ENCODE measurements around the gene BBOF1. TPM values are rescaled to one million over a fixed set of nuclear protein-coding genes. Genes with fewer than 3 reads are reported as not detected.

The BBOF1 gene
- total RNA-seq, 1 donor from 2014 or later = 2.0 TPM

- Histone ChIP-seq H3K79me2 (ENCODE audit: low read depth) (peaks cover 74% of the 10 kb centered on the region), H3K27me3 (no peaks in the 10 kb centered on the region), H4K20me1 (ENCODE audit: low read depth) (no peaks in the 10 kb centered on the region), H3K9me3 (ENCODE audit: low read depth) (no peaks in the 10 kb centered on the region), H3F3A (ENCODE audit: low read depth) (peaks cover 16% of the 10 kb centered on the region), H3K4me1 (peaks cover 20% of the 10 kb centered on the region), H3K36me3 (no peaks in the 10 kb centered on the region), H3K4me2 (peak overlapping the region; percentile 98), H3K9ac (peak overlapping the region; percentile 96), H2AFZ (replicated peaks) (no peak overlapping the region), H3K27ac (no peak overlapping the region), H3K4me3 (peak overlapping the region; percentile 94)
- peaks cover 20% of the 10 kb centered on the region for H3K4me1 Mint-ChIP-seq
- peak overlapping the region; percentile 99 for H3K4me3 Mint-ChIP-seq
- TF ChIP-seq EZH2 (IDR thresholded peaks at IDR 0.05) = no peak
- no peak for TF ChIP-seq CTCF (IDR thresholded peaks at IDR 0.05)
- TF ChIP-seq EZH2phosphoT487 (IDR thresholded peaks at IDR 0.05) = no peak
- no peaks in the 10 kb centered on the region for H3K9me3 Mint-ChIP-seq
- H3K27me3 Mint-ChIP-seq (ENCODE audit: insufficient read depth, low read depth) = no peaks in the 10 kb centered on the region
- peaks cover 3% of the 10 kb centered on the region for H3K36me3 Mint-ChIP-seq
- peak; percentile 7 for DNase-seq (ENCODE audit: low spot score)
- H3K27ac Mint-ChIP-seq = no peak overlapping the region
Observed at GRCh38 chr14:74083161-74083560, 64.0 kb downstream of the BBOF1 start.

GRCh38 chr14:74083784-74084276, 64.7 kb downstream of the BBOF1 start:
- Histone ChIP-seq H3K4me3 (peak overlapping the region; percentile 94), H3K79me2 (ENCODE audit: low read depth) (peaks cover 74% of the 10 kb centered on the region), H4K20me1 (ENCODE audit: low read depth) (peaks cover under 1% of the 10 kb centered on the region), H3K9ac (peak overlapping the region; percentile 96), H3K4me2 (peak overlapping the region; percentile 98), H3K36me3 (no peaks in the 10 kb centered on the region), H3K4me1 (peaks cover 18% of the 10 kb centered on the region), H3K9me3 (ENCODE audit: low read depth) (no peaks in the 10 kb centered on the region), H3F3A (ENCODE audit: low read depth) (peaks cover 14% of the 10 kb centered on the region), H3K27ac (peak overlapping the region; percentile 93), H3K27me3 (no peaks in the 10 kb centered on the region), H2AFZ (replicated peaks) (peak overlapping the region; percentile 18)
- Mint-ChIP-seq H3K4me3 (peak overlapping the region; percentile 99), H3K9me3 (no peaks in the 10 kb centered on the region), H3K4me1 (peaks cover 20% of the 10 kb centered on the region), H3K27ac (peak overlapping the region; percentile 93), H3K36me3 (peaks cover 3% of the 10 kb centered on the region), H3K27me3 (ENCODE audit: insufficient read depth, low read depth) (no peaks in the 10 kb centered on the region)
- no peak for DNase-seq (ENCODE audit: low spot score)
- TF ChIP-seq EZH2 (IDR thresholded peaks at IDR 0.05) (no peak), EZH2phosphoT487 (IDR thresholded peaks at IDR 0.05) (no peak), CTCF (IDR thresholded peaks at IDR 0.05) (no peak)

- Mint-ChIP-seq H3K27ac (peak within 1 kb of the TSS; percentile 96), H3K27me3 (ENCODE audit: insufficient read depth, low read depth) (no peaks in the 10 kb centered on the region), H3K4me3 (peak within 1 kb of the TSS; percentile 99), H3K4me1 (peaks cover 20% of the 10 kb centered on the region), H3K9me3 (no peaks in the 10 kb centered on the region), H3K36me3 (peaks cover 2% of the 10 kb centered on the region)
- peak within 1 kb of the TSS; percentile 94 for H3K4me3 ChIP-seq
- H4K20me1 ChIP-seq (ENCODE audit: low read depth) = peaks cover 5% of the 10 kb centered on the region
- no peaks in the 10 kb centered on the region for H3K9me3 ChIP-seq (ENCODE audit: low read depth)
- H2AFZ ChIP-seq (replicated peaks) = peak within 1 kb of the TSS; percentile 86
- peaks cover 14% of the 10 kb centered on the region for H3F3A ChIP-seq (ENCODE audit: low read depth)
- peaks cover 78% of the 10 kb centered on the region for H3K79me2 ChIP-seq (ENCODE audit: low read depth)
- peak within 1 kb of the TSS; percentile 96 for H3K9ac ChIP-seq
- peak within 1 kb of the TSS; percentile 93 for H3K27ac ChIP-seq
- peak; percentile 100 for DNase-seq (ENCODE audit: low spot score)
- peaks cover 18% of the 10 kb centered on the region for H3K4me1 ChIP-seq
- peak within 1 kb of the TSS; percentile 98 for H3K4me2 ChIP-seq
- no peaks in the 10 kb centered on the region for H3K36me3 ChIP-seq
- H3K27me3 ChIP-seq = no peaks in the 10 kb centered on the region
- TF ChIP-seq CTCF (IDR thresholded peaks at IDR 0.05) (peak; percentile 40), EZH2 (IDR thresholded peaks at IDR 0.05) (no peak), EZH2phosphoT487 (IDR thresholded peaks at IDR 0.05) (no peak)
Observed at GRCh38 chr14:74084277-74085046, 65.3 kb downstream of the BBOF1 start, which contains the start of the genes ALDH6A1 and LIN52. Gene ALDH6A1 (minus strand): TSS chr14:74084453. CDS start chr14:74084394, 59 bp downstream. Gene LIN52 (plus strand): TSS chr14:74084956. CDS start chr14:74084975, 19 bp downstream.

All from neural progenitor cell (in vitro differentiated cells).